K562 (cell line): ENCODE results near the gene CCDC141.

ENCODE experiments used
- FOXJ3 ChIP-seq: sonication (generic); formaldehyde crosslinking; IDR thresholded peaks from 2 replicates; pipeline ENCODE4 v1.4.0; 2020; ENCODE audit warnings: mild to moderate bottlenecking, missing genetic modification reagents
- GABPA ChIP-seq: fragments of 200-800 bp; sonication (Bioruptor generic); conservative IDR thresholded peaks from 2 replicates; pipeline ENCODE4 v1.6.1; 2016; ENCODE audit warnings: low read depth, missing genetic modification characterization, missing compliant biosample characterization
- PURB ChIP-seq: sonication (generic); formaldehyde crosslinking; IDR thresholded peaks from 2 replicates; pipeline ENCODE4 v1.9.0; 2021; ENCODE audit warnings: low read depth, mild to moderate bottlenecking, missing genetic modification reagents
- STAT6 ChIP-seq: sonication (generic); formaldehyde crosslinking; IDR thresholded peaks from 2 replicates; pipeline ENCODE4 v1.8.1; 2023; ENCODE audit warnings: mild to moderate bottlenecking, missing genetic modification reagents
- ZNF586 ChIP-seq: fragments of 450-650 bp; formaldehyde crosslinking; conservative IDR thresholded peaks from 2 replicates; pipeline ENCODE4 v1.4.0; 2020; ENCODE audit warnings: mild to moderate bottlenecking, moderate library complexity

GRCh38 chr2:178863130-178863855, 186.6 kb downstream of the CCDC141 start:
- TF ChIP-seq ZNF586 (CRISPR knock-in tag) (no peak), PURB (CRISPR knock-in tag) (no peak), GABPA (tag) (no peak), FOXJ3 (CRISPR knock-in tag) (no peak), STAT6 (no peak)
